Measurements from ENCODE around the gene ATRN. TPM values are rescaled to one million over a fixed set of nuclear protein-coding genes. Genes with fewer than 3 reads are reported as not detected.

ATRN gene
- total RNA-seq, 2 donors from 2014 or later: 17.0 to 23.1 TPM

- no peak for DNase-seq
- TF ChIP-seq, protein P1, sequence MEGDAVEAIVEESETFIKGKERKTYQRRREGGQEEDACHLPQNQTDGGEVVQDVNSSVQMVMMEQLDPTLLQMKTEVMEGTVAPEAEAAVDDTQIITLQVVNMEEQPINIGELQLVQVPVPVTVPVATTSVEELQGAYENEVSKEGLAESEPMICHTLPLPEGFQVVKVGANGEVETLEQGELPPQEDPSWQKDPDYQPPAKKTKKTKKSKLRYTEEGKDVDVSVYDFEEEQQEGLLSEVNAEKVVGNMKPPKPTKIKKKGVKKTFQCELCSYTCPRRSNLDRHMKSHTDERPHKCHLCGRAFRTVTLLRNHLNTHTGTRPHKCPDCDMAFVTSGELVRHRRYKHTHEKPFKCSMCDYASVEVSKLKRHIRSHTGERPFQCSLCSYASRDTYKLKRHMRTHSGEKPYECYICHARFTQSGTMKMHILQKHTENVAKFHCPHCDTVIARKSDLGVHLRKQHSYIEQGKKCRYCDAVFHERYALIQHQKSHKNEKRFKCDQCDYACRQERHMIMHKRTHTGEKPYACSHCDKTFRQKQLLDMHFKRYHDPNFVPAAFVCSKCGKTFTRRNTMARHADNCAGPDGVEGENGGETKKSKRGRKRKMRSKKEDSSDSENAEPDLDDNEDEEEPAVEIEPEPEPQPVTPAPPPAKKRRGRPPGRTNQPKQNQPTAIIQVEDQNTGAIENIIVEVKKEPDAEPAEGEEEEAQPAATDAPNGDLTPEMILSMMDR (IDR thresholded peaks at IDR 0.05): no peak
Measured at GRCh38 chr20:3654326-3655130, 183.7 kb downstream of the ATRN start.

GRCh38 chr20:3655131-3655405, 184.2 kb downstream of the ATRN start:
- Histone ChIP-seq H3K9me3 (no peaks in the 10 kb centered on the region), H3K27me3 (peaks cover 2% of the 10 kb centered on the region), H3K4me1 (no peaks in the 10 kb centered on the region), H3K36me3 (no peaks in the 10 kb centered on the region), H3K9ac (ENCODE audit: low read depth in 2 of 2, low read length in 2 of 2) (no peak overlapping the region), H3K4me3 (no peak overlapping the region), H3K27ac (no peak overlapping the region)
- DNase-seq: no peak
- intact Hi-C loops (cut with DNase I): no loop called here
- TF ChIP-seq, protein P1 (IDR thresholded peaks at IDR 0.05): no peak

More at GRCh38 chr20:3654326-3655130, 183.7 kb downstream of the ATRN start:
- intact Hi-C loops (cut with DNase I): no loop called here
- H3K27me3 ChIP-seq: no peaks in the 10 kb centered on the region
- no peaks in the 10 kb centered on the region for H3K4me1 ChIP-seq
- no peaks in the 10 kb centered on the region for H3K9me3 ChIP-seq
- H3K9ac ChIP-seq (ENCODE audit: low read depth in 2 of 2, low read length in 2 of 2): no peak overlapping the region
- no peak overlapping the region for H3K4me3 ChIP-seq
- no peaks in the 10 kb centered on the region for H3K36me3 ChIP-seq
- no peak overlapping the region for H3K27ac ChIP-seq

DNA sequence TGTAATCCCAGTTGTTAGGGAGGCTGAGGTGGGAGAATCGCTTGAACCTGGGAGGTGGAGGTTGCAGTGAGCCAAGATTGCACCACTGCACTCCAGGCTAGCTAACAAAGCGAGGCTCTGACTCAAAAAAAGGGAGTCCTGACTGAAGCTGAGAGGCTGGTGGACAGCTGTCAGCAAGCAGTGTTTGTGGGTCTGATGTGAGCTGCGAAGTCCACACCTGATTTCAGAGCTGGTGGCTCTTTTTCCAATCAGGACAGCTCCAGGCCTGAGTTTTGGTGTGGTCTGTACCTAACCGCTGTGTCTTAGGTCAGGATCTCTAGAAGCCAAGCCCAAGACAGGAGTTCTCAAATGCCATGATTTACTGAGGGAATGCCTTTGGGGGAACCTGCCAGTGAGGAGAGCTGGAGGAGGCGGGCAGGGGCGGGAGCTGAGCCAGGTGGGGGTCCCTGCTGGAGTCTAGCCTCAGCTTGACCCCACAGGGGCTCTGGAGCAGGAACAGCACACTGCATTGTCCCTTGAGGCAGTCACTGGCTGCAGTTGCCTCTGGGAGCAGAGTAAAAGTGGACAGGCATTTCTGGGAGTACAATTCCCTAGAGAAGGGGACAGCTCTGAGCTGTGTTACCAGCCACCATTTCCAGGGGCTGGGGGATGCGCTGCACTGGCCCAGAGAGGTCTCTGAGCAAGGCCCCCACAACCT, 187.3 kb downstream of the ATRN start:
- intact Hi-C loops (cut with DNase I): no loop called here
- no peaks in the 10 kb centered on the region for H3K4me1 ChIP-seq
- no peak for DNase-seq
- no peak overlapping the region for H3K4me3 ChIP-seq
- TF ChIP-seq, protein P1 (IDR thresholded peaks at IDR 0.05): no peak
- no peak overlapping the region for H3K9ac ChIP-seq (ENCODE audit: low read depth in 2 of 2, low read length in 2 of 2)
- H3K9me3 ChIP-seq: no peaks in the 10 kb centered on the region
- no peak overlapping the region for H3K27ac ChIP-seq
- peaks cover 27% of the 10 kb centered on the region for H3K27me3 ChIP-seq
- H3K36me3 ChIP-seq: no peaks in the 10 kb centered on the region

GRCh38 chr20:3658716-3659491, 188.1 kb downstream of the ATRN start:
- Histone ChIP-seq H3K36me3 (no peaks in the 10 kb centered on the region), H3K4me3 (no peak overlapping the region), H3K27ac (no peak overlapping the region), H3K4me1 (no peaks in the 10 kb centered on the region), H3K9me3 (no peaks in the 10 kb centered on the region), H3K27me3 (peaks cover 27% of the 10 kb centered on the region), H3K9ac (ENCODE audit: low read depth in 2 of 2, low read length in 2 of 2) (no peak overlapping the region)
- intact Hi-C loops (cut with DNase I): no loop called here
- DNase-seq: no peak
- TF ChIP-seq, protein P1 (IDR thresholded peaks at IDR 0.05): no peak

- H3K9ac ChIP-seq (ENCODE audit: low read depth in 2 of 2, low read length in 2 of 2): no peak overlapping the region
- no peaks in the 10 kb centered on the region for H3K36me3 ChIP-seq
- peaks cover 27% of the 10 kb centered on the region for H3K27me3 ChIP-seq
- no peaks in the 10 kb centered on the region for H3K4me1 ChIP-seq
- no peak overlapping the region for H3K27ac ChIP-seq
- intact Hi-C loops (cut with DNase I): no loop called here
- TF ChIP-seq, protein P1 (IDR thresholded peaks at IDR 0.05): no peak
- no peaks in the 10 kb centered on the region for H3K9me3 ChIP-seq
- DNase-seq: no peak
- no peak overlapping the region for H3K4me3 ChIP-seq
Measured at GRCh38 chr20:3659492-3660261, 188.9 kb downstream of the ATRN start.
